ENCODE data around the gene OSBPL7.

Gene OSBPL7

DNA sequence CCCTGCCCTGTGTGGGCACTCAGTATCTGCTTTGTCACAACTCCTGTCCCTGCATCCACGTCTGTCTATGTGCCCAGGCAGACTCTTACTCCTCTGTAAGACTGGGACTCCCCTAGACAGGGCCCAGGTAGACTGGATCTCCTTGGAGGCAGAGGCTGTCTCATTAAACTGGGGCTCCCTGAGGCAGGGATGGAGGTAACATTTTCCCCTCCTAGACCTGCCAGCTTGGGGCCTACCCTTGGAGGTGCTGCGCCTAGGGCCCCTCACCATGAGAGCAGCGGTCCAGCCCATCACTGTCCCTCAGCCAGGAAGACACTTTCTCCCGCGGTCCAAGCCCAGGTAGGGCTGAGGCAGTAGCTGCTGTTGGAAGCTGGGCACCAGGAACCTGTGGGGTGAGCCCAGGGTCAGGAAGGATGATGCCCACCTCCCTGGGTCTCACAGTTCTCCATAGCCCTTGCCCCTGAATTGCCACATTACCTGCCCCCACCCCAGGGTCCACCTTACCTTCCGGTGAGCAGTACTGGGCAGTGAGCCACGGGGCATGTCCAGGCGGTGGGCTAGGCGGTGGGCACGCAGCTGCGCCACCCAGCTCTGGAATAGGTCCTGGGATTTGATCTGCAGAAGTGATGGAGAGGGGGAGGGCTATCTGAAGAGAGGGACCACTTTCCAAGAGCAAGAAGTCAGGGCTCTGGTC, 3.4 kb downstream of the OSBPL7 start:
- no peaks in the 10 kb centered on the region for H3K36me3 ChIP-seq (ENCODE audit: control insufficient read depth, insufficient read depth, low read length)
- peaks cover 11% of the 10 kb centered on the region for H3K4me1 ChIP-seq
- no peak overlapping the region for H2AFZ ChIP-seq
- TF ChIP-seq, protein P1, sequence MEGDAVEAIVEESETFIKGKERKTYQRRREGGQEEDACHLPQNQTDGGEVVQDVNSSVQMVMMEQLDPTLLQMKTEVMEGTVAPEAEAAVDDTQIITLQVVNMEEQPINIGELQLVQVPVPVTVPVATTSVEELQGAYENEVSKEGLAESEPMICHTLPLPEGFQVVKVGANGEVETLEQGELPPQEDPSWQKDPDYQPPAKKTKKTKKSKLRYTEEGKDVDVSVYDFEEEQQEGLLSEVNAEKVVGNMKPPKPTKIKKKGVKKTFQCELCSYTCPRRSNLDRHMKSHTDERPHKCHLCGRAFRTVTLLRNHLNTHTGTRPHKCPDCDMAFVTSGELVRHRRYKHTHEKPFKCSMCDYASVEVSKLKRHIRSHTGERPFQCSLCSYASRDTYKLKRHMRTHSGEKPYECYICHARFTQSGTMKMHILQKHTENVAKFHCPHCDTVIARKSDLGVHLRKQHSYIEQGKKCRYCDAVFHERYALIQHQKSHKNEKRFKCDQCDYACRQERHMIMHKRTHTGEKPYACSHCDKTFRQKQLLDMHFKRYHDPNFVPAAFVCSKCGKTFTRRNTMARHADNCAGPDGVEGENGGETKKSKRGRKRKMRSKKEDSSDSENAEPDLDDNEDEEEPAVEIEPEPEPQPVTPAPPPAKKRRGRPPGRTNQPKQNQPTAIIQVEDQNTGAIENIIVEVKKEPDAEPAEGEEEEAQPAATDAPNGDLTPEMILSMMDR (IDR thresholded peaks at IDR 0.05): no peak
- H3K4me3 ChIP-seq (ENCODE audit: low read depth, low read length): no peak overlapping the region
- H3K9me3 ChIP-seq (ENCODE audit: control insufficient read depth, low read length): no peaks in the 10 kb centered on the region
- H3K79me2 ChIP-seq: no peaks in the 10 kb centered on the region
- no peak overlapping the region for H3K9ac ChIP-seq
- no peak overlapping the region for H3K27ac ChIP-seq
- no peaks in the 10 kb centered on the region for H3K27me3 ChIP-seq (ENCODE audit: control insufficient read depth, insufficient read depth, low read length)
- H3K4me2 ChIP-seq (ENCODE audit: low read length): no peak overlapping the region

DNA sequence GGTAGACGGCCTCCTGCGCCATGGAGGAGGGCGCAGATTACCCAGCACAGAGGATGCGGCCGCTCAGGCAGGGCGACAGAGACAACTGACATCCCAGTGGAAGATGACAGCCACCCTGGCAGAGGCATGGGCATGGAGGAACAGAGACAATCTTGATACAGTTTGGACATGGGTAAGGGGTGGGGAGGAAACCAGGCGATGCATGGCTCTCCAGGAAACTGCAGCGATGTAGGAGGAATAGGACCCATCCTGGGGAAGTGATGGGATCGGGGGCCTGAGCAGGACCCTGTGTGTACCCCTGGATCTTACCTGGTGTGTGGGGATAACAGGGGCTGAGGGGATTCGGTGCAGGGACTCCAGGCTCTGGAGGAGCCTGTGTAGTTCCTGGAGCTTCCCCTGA, 4.6 kb downstream of the OSBPL7 start:
- Histone ChIP-seq H3K36me3 (ENCODE audit: control insufficient read depth, insufficient read depth, low read length) (no peaks in the 10 kb centered on the region), H3K4me2 (ENCODE audit: low read length) (no peak overlapping the region), H2AFZ (no peak overlapping the region), H3K9ac (no peak overlapping the region), H3K9me3 (ENCODE audit: control insufficient read depth, low read length) (no peaks in the 10 kb centered on the region), H3K27ac (no peak overlapping the region), H3K4me1 (peaks cover 7% of the 10 kb centered on the region), H3K4me3 (ENCODE audit: low read depth, low read length) (no peak overlapping the region), H3K79me2 (no peaks in the 10 kb centered on the region), H3K27me3 (ENCODE audit: control insufficient read depth, insufficient read depth, low read length) (no peaks in the 10 kb centered on the region)
- TF ChIP-seq, protein P1 (IDR thresholded peaks at IDR 0.05): no peak

DNA sequence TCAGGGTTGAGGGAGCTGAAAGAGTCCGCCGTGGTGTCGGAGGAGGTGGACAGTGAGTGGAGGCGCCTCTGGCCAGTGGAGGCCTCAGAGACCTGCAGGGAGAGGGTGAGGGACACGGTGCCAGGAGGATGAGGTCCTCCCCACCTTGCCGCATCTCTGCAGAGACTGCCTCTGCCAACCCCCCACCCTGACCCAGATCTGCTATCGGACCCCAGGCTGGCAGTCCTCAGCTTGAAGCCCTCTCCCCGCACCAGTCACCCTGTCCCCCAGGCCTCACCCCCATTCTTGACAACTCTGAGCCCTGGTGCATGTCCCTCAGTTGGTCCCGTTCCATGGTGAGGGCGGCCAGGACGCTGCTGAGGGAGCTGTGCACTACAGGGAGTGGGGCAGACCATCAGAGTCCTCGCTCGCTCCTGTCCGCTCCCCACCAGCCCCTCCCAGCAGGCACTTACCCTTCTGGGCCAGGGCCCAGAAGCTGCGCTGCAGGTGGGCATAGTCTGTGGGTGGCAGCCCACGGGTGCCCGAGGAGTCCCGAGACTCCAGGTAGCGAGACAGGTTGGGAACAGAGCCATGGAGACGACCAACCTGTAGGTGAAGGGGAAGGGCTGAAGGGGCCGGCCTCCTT, 5.4 kb downstream of the OSBPL7 start:
- Histone ChIP-seq H3K4me2 (ENCODE audit: low read length) (no peak overlapping the region), H3K9me3 (ENCODE audit: control insufficient read depth, low read length) (no peaks in the 10 kb centered on the region), H3K79me2 (no peaks in the 10 kb centered on the region), H3K9ac (no peak overlapping the region), H3K27me3 (ENCODE audit: control insufficient read depth, insufficient read depth, low read length) (no peaks in the 10 kb centered on the region), H3K4me1 (peaks cover 3% of the 10 kb centered on the region), H3K27ac (no peak overlapping the region), H2AFZ (no peak overlapping the region), H3K36me3 (ENCODE audit: control insufficient read depth, insufficient read depth, low read length) (no peaks in the 10 kb centered on the region), H3K4me3 (ENCODE audit: low read depth, low read length) (no peak overlapping the region)
- TF ChIP-seq, protein P1 (IDR thresholded peaks at IDR 0.05): no peak

DNA sequence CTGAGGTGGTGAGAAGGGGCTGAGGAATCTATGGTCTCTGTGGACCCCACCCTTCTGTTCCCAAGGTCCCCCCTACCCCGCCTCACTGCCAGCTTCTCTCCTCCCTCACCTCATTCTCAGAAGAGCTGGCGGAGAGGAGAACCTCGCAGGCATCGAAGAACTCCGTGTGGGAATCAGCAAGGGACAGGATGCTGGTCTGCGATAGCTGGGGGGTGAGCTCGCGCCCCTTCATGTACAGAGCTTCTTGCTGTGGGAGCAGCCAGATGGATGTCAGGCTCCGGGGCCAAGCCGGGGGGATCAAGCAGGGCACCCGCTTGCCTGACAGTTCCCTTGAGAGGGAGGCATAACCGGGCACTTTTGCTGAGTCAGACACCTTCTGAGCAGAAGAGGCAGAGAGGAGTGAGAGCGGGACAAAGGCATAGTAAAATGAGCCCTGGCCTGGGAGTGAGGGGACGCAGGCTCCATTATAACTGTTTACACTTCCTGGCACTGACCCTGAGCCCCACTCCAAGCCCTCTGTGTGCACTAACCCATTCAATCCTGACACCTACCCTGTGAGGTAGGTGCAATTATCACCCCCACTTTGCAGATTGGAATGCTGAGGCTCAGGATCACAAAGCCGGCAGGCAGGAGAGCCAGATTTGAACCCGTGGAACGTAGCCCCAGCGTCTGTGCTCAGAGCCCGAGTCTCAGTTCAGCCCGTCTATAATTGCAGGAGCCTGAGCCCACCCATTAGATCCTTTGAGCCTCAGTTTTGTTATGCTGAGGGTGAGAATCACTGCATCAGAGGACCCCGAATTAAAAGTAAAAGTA, 6.3 kb downstream of the OSBPL7 start:
- TF ChIP-seq, protein P1 (IDR thresholded peaks at IDR 0.05): no peak
- Histone ChIP-seq H3K36me3 (ENCODE audit: control insufficient read depth, insufficient read depth, low read length) (no peaks in the 10 kb centered on the region), H3K27ac (no peak overlapping the region), H3K9ac (no peak overlapping the region), H3K27me3 (ENCODE audit: control insufficient read depth, insufficient read depth, low read length) (no peaks in the 10 kb centered on the region), H3K4me3 (ENCODE audit: low read depth, low read length) (no peak overlapping the region), H3K9me3 (ENCODE audit: control insufficient read depth, low read length) (no peaks in the 10 kb centered on the region), H3K4me2 (ENCODE audit: low read length) (no peak overlapping the region), H3K79me2 (no peaks in the 10 kb centered on the region), H2AFZ (no peak overlapping the region), H3K4me1 (peaks cover 2% of the 10 kb centered on the region)
